NCI-H2227 treated with DMSO at 0.1 percent for 48 hours (cell line): ENCODE measurements around the gene INTS1.

Experiments
- DNase-seq: peaks from one replicate; lab custom pipeline; 2025; lab: John Stamatoyannopoulos, UW

The INTS1 gene

DNA sequence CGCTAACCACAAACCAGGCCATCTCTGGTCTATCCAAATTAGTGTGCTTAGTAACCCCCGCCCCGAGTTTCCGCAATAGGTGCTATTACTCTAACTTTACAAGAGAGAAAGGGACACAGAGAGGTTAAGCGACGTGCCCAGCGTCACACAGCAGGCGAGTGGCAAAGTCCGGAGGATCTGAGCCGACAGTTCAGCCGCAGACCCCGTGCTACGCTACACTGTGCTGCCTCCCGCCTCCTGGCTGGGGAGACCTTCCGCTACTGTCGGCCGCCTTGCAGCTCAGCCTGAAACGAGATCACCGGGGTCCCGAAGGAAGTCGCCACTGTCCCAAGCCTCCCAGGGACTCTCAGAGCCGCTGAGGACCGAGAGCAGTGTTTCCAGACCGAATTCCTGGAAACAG, 799 bp downstream of the INTS1 start:
- no peak for DNase-seq

DNA sequence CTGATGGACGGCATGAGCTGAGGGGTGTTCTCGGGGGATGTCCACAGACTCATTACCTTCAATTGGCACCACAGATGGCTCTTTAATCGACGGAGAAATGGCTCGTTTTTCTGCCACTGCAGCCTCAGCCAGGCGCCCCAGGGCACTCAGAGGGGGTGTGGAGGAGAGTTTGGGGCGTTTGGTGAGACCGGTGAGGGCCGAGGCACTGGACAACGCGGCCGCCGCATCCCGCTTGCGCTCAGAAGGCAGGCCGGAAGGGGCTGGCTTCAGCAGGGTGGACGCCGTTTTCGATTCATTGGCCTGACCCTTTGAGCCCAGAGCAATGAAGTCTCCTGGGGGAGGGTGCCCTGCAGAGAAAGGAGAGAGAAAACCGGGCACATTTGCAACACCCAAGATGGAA, 1.3 kb downstream of the INTS1 start:
- DNase-seq, result no peak

DNA sequence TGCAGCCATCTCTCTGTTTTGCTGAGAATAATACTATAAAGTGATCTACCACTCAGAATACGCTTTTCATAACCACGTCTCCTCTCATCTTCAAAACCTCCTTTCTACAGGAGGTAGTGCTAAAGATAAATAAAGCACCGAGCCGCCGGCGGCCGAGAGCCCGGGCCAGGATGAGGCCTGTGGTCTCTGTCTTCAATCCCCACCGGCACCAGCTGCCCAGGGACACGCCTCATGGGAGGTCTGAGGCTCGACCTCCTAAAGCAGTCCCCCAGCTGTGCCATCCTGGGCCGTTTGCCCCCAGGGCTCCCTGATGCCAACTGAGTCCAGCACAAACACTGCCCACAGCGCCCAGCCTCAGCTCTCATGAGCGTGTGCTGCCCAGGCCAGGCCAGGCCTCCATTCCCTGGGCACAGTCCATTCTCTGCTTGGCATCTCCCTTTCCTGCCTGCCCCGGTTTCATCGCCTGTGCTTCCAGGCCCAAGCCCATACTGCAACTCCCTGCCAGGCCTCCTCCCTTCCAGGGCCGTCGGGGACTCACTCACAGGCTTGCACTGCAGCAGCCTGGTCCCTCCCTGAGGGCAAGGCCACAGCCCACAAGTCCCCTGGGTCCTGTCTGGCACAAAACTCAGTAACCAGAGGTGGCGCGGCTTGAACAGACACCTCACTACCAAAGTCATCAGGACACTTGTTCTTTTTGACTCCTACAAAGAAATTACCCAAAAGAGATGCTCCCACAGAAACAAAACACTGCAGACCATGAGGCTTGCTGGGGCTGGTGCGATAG, 2.5 kb downstream of the INTS1 start:
- no peak for DNase-seq

DNA sequence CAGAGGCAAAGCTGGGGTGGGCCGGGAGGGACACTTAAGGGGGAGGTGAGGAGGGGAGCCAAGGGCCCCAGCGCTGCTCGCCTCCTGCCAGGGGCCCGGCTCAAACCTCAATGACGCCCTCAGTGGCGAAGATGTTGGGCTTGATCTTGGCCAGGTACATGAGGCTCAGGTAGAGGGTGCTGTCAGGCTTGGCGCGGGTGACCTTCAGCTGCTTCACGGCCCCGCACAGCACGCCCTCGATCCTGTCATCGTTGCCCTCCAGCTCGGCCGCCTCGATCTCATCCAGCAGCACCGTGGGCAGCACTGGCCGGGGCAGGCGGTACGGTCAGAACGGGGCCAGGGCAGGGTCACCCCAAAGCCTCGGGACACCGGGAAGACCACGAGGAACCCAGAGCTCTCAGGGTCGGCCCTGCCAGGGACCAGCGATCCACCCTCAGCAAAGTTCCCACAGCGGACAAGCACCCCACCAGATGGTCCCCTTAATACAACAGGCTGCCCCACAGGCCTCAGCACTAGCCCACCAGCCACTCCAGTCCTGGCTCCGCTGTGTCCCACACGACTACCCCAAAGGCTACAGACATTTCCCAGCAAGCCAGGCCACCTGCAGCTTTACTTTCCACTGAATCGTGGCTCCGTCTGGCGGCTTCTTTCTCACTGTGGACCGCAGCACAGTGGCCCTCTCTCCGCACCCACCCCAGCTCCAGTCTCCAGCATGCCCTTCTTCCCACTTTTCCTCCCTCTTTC, 4.0 kb downstream of the INTS1 start:
- DNase-seq, result no peak

DNA sequence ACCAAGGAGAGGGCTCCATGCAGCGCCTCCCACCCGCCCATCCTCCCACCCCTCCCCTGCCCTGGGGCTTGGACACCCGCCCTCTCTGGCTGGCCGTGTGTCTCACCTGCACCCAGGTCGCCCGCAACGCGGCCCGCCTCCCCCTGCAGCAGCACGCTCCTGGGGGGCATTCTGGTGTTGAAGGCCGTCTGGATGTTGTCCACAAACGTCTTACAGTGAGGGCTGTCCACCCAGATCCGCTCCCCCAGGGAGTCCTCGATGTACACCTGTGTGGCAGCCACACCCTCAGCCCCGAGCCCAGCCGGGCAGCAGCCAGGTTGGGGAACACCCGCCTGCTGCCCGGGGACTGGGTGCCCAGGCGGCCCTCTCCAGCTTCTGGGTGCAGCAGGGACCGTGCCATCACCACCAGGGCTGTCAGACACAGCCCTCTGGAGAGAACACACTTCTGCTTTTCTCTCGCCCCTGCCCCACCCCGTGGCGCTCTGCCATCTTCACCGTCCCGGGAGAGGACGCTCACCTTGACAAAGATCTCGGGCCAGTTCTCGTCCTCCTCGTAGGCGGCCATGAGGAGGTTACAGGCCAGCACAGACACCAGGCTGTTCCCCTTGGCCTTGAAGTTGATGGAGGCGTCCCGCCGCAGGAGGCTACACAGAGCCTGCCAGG, 4.7 kb downstream of the INTS1 start:
- no peak for DNase-seq

DNA sequence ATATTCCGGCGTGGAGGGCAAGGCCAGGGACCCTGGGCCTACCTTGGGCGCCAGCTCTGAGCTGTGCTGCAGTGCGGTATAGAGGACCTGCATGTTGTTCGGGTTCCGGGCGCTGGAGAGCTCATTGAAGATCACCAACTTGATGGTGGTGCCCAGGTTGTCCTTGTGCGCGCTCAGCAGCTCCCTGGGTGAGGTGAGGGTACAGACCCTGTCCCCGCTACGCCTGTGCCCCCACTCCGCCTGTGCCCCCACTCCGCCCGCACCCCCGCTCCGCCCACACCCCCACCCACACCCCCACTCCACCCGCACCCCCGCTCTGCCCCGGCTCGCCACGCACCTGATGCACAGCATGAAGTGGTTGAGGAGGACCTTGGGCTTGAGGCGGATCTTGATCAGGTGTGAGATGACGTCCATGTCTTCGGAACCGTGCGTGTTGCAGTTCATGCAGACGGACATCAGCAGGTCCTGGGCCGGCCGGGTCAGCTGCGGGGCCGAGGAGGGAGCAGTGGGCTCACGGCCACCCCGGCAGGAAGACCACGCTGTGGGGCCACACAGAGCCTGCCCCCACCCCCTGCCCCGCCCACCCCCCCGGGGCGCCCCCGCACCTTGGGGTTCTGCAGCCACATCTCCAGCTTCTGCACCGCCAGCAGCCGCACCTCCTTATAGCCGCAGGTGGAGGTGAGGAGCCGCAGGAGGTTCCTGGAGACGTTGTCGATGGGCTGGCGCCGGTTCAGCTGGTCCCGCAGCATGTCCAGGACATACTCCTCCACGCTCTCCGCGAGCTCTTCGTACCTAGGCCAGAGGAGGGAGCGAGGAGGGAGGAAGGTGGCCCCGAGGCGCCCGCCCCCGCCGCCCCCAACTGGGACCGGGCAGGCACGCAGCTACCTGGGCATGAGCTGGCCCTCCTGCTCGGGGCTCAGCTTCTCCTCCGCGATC, 5.6 kb downstream of the INTS1 start:
- DNase-seq, result no peak

DNA sequence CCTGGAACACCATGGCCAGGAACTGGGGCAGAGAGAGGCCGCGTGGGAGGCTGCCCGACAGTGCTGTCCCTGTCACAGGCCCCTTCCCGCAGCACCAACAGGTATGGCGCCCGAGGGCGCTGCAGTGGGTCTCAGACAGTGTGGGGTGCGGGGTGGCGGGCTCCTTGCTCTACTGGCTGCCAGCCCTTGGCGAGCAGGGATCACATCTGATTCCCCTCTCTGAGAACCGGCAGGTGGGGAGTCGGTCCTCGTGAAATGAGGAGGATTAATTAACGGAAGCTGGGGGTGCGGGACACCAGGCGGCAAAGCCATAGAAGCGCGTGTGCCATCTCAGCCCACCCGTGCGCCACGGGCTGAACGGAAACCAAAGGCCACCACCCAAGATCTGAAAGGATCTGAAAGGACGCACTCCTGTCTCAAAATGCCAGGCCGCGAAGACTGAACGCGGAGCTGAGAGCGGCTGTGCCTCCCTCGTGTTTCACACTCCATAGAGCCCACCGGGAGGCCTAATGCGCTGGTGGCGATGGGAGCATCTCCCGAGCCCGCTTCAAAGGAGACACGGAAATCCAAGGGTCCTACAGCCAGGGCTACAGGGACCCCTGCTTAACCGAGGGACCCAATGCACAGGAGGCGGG, 6.8 kb downstream of the INTS1 start:
- DNase-seq, result no peak

DNA sequence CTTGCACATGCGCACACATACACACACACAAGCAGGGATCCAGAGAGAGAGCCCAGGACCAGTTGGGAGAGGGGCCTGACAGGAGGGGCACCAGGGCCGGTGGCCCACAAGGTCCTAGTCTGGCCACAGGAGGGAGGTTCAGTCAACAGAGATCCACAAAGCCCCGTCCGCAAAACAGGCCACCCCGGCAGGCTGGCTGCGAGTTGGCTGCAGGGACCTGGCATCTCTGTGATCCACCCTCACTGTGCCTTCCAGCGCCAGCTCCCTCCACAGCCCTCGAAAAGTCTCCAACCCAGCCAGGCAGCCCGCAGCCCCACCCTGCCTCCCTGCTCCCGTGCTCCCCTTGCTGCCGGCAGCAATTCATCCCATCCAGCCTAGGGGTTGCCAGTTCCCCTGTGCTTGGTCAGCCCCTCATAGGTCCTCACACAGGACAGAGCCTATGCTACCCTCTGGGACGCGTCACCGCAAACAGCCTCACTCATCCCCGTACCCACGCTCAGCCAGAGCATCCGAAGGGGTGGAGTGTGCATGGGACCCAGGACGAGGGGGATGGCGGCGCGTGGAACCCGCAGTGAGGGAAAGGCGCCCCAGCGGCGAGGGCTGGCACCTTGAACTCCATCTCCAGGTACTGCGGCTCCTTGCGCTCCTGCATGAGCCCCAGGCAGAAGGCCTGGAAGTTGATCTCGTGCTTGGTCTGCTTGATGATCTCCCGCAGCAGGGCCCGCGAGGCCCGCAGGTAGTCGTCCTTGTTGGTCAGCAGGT, 7.5 kb downstream of the INTS1 start:
- DNase-seq, result no peak

DNA sequence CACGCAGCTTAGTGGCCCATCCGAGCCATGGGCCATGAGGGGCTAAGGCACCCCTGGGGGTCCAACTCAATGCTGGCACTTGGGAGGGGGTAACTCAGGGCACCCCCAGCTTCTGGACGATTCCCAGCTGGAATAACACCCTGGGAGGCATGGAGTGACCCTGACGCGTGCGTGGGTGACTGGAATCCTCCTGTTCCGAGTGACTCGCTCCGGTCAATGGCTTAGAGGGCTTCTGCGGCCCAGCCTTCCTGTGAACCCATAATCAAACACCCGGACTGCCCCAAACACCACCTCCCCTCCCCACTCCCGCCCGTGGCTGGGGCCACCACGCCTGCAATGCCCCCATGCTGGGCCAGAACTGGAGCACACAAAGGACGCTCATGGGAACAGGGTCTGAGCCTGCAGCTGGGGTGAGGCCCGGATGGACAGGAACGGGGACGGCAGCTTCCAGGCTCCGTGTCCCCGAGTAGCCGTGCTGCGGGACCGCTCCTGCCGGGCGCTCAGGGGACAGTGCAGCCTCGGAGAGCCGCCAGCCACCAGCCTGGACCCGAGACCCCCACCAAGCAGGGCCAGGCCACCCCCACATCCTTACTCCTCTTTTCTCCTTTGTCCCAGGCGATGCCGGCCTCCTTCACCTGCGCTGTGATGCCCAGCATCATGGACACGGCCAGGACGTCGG, 8.5 kb downstream of the INTS1 start:
- DNase-seq, result no peak

DNA sequence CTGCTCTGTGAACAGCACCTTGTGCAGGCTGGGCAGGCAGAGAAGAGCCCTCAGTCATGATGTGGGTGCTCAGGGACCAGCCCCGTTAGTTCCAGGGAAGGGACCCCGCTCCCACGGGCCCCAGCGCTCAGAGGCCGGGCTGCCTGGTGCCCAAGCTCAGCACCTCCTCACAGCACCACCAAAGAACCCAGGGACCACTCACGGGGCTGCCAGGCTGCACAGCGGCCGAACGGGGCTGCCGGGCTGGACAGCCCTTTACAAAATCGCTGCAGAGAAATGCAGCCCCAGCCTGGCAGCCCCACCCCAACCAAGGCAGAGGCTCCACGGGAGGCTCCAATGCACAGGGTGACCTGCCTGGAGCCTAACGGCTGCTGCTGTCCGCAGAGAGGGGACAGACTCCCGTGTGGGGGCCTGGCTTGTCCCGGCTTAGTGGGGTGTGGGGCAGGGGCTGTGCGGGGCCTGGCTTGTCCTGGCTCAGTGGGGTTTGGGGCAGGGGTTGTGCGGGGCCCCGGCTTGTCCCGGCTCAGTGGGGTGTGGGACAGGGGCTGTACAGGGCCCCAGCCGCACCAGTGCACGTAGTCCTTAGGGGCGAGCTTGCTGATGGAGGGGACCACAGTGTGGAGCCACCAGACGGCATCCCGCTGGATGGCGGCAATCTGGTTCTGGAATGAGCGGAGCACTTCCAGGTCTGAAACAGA, 9.2 kb downstream of the INTS1 start:
- no peak for DNase-seq

DNA sequence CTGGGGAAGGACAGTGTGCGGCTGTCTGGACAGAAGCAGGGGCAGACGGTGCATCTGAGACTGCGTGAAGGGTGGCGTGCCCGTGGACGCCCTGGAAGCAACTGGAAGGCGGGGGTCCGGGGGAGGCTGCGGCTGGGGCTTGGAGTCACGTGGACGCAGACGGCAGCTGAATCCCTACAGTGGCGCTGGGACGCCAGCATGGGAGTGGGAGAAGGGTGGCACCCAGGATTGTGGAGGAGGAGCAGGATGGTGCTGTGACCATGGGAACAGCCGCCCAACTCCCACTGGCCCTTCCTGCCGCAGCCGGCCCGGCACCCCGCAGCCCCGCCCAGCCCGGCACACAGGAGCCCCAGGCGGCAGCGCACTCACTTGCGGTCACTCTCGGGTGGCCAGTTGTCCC, 9.7 kb downstream of the INTS1 start:
- DNase-seq, result no peak

DNA sequence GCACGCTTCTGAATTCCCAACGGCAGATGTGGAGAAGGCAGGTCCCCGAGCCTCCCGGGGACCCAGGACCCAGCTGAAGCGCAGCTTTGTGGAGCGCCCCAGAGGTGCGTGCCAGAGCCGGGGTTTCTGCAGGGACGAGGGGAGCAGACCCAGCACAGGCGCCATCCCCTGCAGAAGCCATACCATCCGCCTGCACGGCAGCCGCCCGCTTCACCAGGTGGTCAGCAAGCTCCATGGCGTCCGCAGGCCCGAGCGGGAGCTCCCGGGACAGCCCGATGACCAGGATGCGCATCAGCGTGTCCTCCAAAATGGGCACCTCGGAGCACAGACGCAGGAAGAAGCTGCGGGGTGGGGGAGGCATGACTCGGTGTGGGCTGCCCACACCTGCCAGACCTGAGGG, 10.6 kb downstream of the INTS1 start:
- no peak for DNase-seq

DNA sequence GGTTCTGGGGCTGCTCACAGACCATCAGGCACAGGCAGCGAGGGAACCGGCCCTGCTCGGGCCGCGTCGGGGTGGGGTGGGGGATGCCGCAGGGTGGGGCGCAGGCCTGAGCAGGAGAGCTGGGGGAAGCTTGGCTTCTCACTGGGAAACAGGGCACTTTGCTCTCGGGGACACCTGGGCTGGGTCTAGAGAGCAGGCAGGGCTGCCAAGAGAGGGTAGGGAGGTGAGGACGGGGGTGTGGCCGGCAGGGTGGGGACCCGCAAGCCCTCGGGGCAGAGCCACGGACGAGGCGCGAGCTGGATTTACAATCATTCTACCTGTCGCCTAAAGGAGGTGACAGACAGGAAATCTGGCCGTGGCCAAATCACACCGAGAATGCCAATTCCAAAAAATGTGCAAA, 11.1 kb downstream of the INTS1 start:
- no peak for DNase-seq

DNA sequence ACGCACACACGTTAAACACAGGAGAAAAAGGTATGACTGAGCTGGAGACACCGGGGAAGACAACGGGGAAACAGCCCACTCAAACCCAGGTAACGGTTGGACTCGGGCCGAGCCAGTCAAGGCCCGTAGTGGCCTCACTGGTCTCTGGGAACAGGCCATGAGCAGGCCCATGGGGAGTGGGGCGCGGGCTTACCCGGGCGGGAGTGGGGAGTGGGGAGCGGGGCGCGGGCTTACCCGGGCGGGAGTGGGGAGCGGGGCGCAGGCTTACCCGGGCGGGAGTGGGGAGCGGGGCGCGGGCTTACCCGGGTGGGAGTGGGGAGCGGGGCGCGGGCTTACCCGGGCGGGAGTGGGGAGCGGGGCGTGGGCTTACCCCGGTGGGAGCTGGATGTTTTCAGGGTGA, 11.5 kb downstream of the INTS1 start:
- no peak for DNase-seq

DNA sequence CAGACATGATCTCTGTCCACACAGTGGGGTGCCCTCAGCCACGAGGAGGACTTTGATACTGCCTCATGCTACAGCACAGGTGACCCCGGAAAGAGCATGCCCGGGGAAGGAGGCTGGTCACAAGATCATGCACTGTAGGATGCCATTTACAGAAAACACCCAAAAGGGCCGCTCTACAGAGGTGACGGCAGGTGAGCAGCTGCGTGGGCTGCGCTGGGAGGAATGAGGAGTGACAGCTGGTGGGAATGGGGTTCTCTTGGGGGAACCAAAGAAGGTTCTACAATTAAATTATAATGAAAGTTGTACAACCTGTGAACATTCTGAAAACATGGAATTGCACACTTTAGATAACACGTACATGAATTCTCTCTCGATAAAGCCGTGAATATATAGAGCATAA, 12.0 kb downstream of the INTS1 start:
- no peak for DNase-seq

DNA sequence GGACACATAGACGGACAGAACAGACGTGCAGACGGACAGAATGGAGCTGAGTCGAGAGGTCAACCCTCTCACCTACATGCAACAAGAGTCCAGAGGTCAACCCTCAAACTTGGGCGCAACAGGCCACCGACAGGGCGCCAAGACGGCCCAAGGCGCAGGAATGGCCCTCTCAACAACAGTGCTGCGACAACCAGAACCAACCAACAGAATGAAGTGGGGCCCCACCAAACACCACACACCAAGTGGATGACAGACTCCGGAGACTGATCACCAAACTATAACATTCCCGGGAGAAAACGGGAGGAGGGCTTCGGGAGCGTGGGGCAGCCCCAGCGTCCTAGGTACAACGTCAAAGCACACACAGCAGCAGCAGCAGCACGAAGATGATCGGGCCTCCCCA, 13.4 kb downstream of the INTS1 start:
- no peak for DNase-seq

DNA sequence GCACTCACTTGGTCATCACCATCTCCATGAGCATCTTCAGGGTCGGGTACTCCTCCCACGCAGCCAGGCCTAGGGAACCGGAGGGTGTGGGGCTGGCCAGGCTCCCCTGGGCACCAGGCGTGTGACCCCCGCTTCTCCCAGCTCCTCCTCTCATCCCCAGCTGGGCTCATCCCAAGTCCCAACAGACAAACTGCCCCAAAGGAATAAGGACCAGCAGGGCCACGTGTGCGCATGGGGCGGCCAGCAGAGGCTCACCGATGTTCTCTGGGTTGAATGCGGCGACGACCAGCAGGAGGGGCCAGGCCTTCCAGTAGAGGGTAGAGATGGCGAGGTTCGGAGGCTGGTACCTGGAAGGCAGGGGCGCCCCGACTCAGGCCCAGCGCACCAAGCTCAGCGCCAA, 14.9 kb downstream of the INTS1 start:
- no peak for DNase-seq

DNA sequence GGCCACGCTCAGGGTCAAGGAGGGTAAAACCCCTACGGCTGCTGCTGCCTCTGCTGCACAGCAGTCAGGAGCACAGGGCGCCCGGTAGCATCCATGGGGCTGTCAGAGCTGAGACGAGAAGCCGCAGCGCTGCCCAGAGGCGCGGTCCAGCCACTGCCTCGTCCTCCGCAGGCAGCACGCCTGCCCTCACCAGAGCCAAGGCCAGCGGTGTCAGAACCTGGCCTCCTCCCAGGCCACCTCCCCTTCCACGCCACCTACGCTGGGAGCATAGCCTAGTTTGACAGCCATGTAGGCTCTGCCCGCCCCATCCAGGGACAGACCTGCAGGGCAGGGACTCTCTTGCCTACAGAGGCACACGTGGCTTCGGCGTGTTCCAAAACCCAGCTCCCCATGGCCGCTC, 16.2 kb downstream of the INTS1 start:
- DNase-seq, result no peak

DNA sequence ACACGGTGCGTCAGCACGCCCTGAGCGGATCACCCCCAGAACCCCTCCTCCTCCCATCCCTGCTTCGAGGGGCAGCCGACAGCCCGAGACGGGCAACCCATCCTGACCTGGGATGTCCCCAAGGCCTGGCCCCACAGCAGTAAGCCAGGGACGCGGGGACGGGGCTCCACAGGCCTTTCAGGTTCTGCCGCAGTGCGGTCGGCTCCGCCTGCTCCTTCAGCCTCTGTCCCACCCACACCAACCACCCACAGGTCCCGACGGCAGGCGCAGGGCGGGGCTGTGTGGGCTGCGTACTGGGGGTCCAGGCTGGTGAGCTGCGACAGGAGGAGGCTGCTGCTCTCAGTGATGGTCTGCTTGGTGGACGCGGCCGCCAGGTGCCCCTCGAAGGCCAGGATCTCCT, 16.7 kb downstream of the INTS1 start:
- no peak for DNase-seq

DNA sequence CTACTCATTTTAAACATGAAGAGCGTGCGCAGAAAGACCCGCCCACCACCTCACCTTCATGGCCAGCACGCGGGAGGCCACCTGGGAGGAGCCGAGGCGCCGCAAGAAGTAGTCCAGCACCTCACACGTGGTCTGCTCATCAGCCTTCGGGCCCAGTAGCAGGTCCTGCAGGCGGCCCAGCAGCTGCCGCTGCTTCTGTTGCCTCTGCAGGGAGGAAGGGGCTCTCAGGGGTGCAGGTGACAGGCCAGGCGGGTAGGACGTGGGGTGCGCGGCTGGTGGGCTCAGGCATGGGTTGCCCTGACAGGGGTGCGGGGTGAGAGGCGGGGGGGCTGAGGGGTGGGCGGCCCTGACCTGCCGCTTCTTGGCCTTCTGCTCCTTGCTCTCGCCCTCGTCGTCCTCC, 17.6 kb downstream of the INTS1 start:
- no peak for DNase-seq
